ENCODE results near the gene RNF144A.

GRCh38 chr2:6879011-6879410, 38.2 kb upstream of the RNF144A start:
- no peak for TF ChIP-seq CTCF (conservative IDR thresholded peaks at IDR 0.05; ENCODE audit: low read depth in 2 of 2)
- no peak for TF ChIP-seq ZNF114 (CRISPR knock-in tag; IDR thresholded peaks at IDR 0.05)
- no peak for TF ChIP-seq EZH2 (IDR thresholded peaks at IDR 0.05; ENCODE audit: low read depth, unreplicated experiment)
- TF ChIP-seq POLR2AphosphoS5 (IDR thresholded peaks at IDR 0.05; ENCODE audit: low read depth) = no peak
- no peak for TF ChIP-seq STAT1 (IDR thresholded peaks at IDR 0.05; ENCODE audit: unreplicated experiment)
- no peak for TF ChIP-seq CREB1 (CRISPR knock-in tag; IDR thresholded peaks at IDR 0.05; ENCODE audit: low read depth)
- TF ChIP-seq ETS1 (IDR thresholded peaks at IDR 0.05) = no peak
- TF ChIP-seq REST (IDR thresholded peaks at IDR 0.05; ENCODE audit: unreplicated experiment) = no peak
- no peak for TF ChIP-seq EZH2phosphoT487 (IDR thresholded peaks at IDR 0.05; ENCODE audit: unreplicated experiment)
- no peak for TF ChIP-seq NANOG (IDR thresholded peaks at IDR 0.05; ENCODE audit: borderline replicate concordance)
- TF ChIP-seq JUNB (IDR thresholded peaks at IDR 0.05; ENCODE audit: unreplicated experiment) = no peak
